Neuronal stem cell (in vitro differentiated cells): ENCODE data around the gene NEBL.

Experiments
- DNase-seq: peaks from one replicate; pipeline ENCODE4 v3.0.0-alpha.2; 2013; ENCODE audit warnings: low spot score
- H2AFZ ChIP-seq: one replicate; pipeline ENCODE4 v1.6.1; 2013; ENCODE audit warnings: mild to moderate bottlenecking, low read length, inconsistent platforms
- H2AK5ac ChIP-seq: 2 replicates; pipeline ENCODE4 v1.6.1; 2013; ENCODE audit warnings: low read depth, mild to moderate bottlenecking, inconsistent platforms, low read length, moderate library complexity, mixed read lengths
- H2BK120ac ChIP-seq: 2 replicates; pipeline ENCODE4 v1.6.1; 2013; ENCODE audit warnings: low read depth, mild to moderate bottlenecking, inconsistent platforms, low read length, moderate library complexity, mixed read lengths
- H2BK12ac ChIP-seq: one replicate; pipeline ENCODE4 v1.6.1; 2013; ENCODE audit warnings: low read length, inconsistent platforms
- H2BK15ac ChIP-seq: 2 replicates; pipeline ENCODE4 v1.6.1; 2013; ENCODE audit warnings: mild to moderate bottlenecking, low read length, inconsistent platforms, mixed read lengths
- H2BK5ac ChIP-seq: one replicate; pipeline ENCODE4 v1.6.1; 2013; ENCODE audit warnings: inconsistent platforms, mild to moderate bottlenecking, low read length, moderate library complexity
- H3K14ac ChIP-seq: one replicate; pipeline ENCODE4 v1.6.1; 2013; ENCODE audit warnings: low read length, inconsistent platforms
- H3K18ac ChIP-seq: 2 replicates; pipeline ENCODE4 v1.6.1; 2013; ENCODE audit warnings: low read length, inconsistent platforms
- H3K23ac ChIP-seq: 2 replicates; pipeline ENCODE4 v1.6.1; 2013; ENCODE audit warnings: low read depth, mild to moderate bottlenecking, mixed read lengths, low read length, inconsistent platforms; ENCODE audit not compliant: poor library complexity
- H3K27ac ChIP-seq: replicated peaks from 3 replicates; pipeline ENCODE4 v1.5.1; 2013; ENCODE audit warnings: low read length, inconsistent platforms
- H3K27me3 ChIP-seq, 3 experiments: 2 replicates each; pipeline ENCODE4 v1.6.1; 2013; ENCODE audit warnings: low read length in 3 of 3, mild to moderate bottlenecking in 2 of 3, inconsistent platforms in 1 of 3, low read depth in 1 of 3, mixed read lengths in 1 of 3, moderate library complexity in 1 of 3; ENCODE audit not compliant: control insufficient read depth in 3 of 3, insufficient read depth in 3 of 3
- H3K36me3 ChIP-seq, 2 donors: replicated peaks in 1 of 2; 2 replicates each; pipeline ENCODE4 v1.6.1; 2013; ENCODE audit warnings: low read length in 2 of 2; ENCODE audit not compliant: control insufficient read depth in 2 of 2, insufficient read depth in 2 of 2
- H3K4ac ChIP-seq: 2 replicates; pipeline ENCODE4 v1.6.1; 2013; ENCODE audit warnings: inconsistent platforms, mild to moderate bottlenecking, low read length, moderate library complexity
- H3K4me1 ChIP-seq, 2 donors: 1 replicate in 1 of 2; 2 replicates in 1 of 2; pipeline ENCODE4 v1.6.1; 2013; ENCODE audit warnings: low read length in 2 of 2, low read depth in 1 of 2; ENCODE audit not compliant: control insufficient read depth in 2 of 2, insufficient read depth in 1 of 2
- H3K4me2 ChIP-seq: one replicate; pipeline ENCODE4 v1.6.1; 2013; ENCODE audit warnings: mild to moderate bottlenecking, low read length, inconsistent platforms; ENCODE audit not compliant: insufficient read depth, poor library complexity, severe bottlenecking
- H3K4me3 ChIP-seq, 2 donors: 2 replicates each; pipeline ENCODE4 v1.5.1; 2013; ENCODE audit warnings: low read length in 2 of 2, mild to moderate bottlenecking in 2 of 2, inconsistent platforms in 1 of 2, moderate library complexity in 1 of 2
- H3K79me1 ChIP-seq: one replicate; pipeline ENCODE4 v1.6.1; 2013; ENCODE audit warnings: low read depth, mild to moderate bottlenecking, inconsistent platforms, low read length, moderate library complexity
- H3K9ac ChIP-seq: one replicate; pipeline ENCODE4 v1.6.1; 2013; ENCODE audit warnings: mild to moderate bottlenecking, low read depth, low read length, inconsistent platforms; ENCODE audit not compliant: poor library complexity
- H3K9me3 ChIP-seq, 2 donors: replicated peaks in 1 of 2; 2 replicates each; pipeline versions ENCODE3 to v1.6.1; 2013; ENCODE audit warnings: low read length in 2 of 2, mild to moderate bottlenecking in 2 of 2, inconsistent platforms in 1 of 2, low read depth in 1 of 2, mixed read lengths in 1 of 2, moderate library complexity in 1 of 2; ENCODE audit not compliant: control insufficient read depth in 2 of 2, insufficient read depth in 1 of 2
- H4K8ac ChIP-seq: one replicate; pipeline ENCODE4 v1.6.1; 2013; ENCODE audit warnings: low read depth, mild to moderate bottlenecking, inconsistent platforms, low read length, moderate library complexity
- H4K91ac ChIP-seq: one replicate; pipeline ENCODE4 v1.6.1; 2013; ENCODE audit warnings: low read length, low read depth, mild to moderate bottlenecking, inconsistent platforms; ENCODE audit not compliant: poor library complexity
- WGBS, 2 donors: extraction: QIAGEN DNeasy Blood & Tissue Kit; methylation state at CpG; one replicate each; pipeline ENCODE4 v1.1.7; 2013; ENCODE audit warnings: missing lambda C conversion rate in 2 of 2, mixed read lengths in 1 of 2; ENCODE audit not compliant: insufficient read length in 2 of 2, insufficient replicate concordance in 1 of 2; ENCODE audit errors: extremely low coverage in 2 of 2; 5-methylcytosine and 5-hydroxymethylcytosine counted together

The NEBL gene

GRCh38 chr10:20922033-20922432 is 24.9 kb upstream of the NEBL start:
- Histone ChIP-seq H3K79me1 (no peaks in the 10 kb centered on the region), H4K91ac (no peak overlapping the region), H2AFZ (no peak overlapping the region), H3K27me3 (no peaks in the 10 kb centered on the region), H2BK15ac (no peak overlapping the region), H2BK12ac (no peak overlapping the region), H3K4me1 (peaks cover 0 to 8% of the 10 kb centered on the region in 2 donors), H2BK5ac (no peak overlapping the region), H4K8ac (no peak overlapping the region), H3K36me3 (no peaks in the 10 kb centered on the region), H3K4ac (no peak overlapping the region), H2BK120ac (no peak overlapping the region), H2AK5ac (no peak overlapping the region), H3K4me2 (no peak overlapping the region), H3K14ac (no peak overlapping the region), H3K27ac (no peak overlapping the region), H3K9me3 (no peaks in the 10 kb centered on the region), H3K18ac (no peak overlapping the region), H3K9ac (no peak overlapping the region), H3K4me3 (no peak overlapping the region), H3K23ac (no peak overlapping the region)
- no peak for DNase-seq
- no CpG with 5 or more reads among the region's 4 CpGs for WGBS, 2 donors

GRCh38 chr10:20920061-20920460 is 22.9 kb upstream of the NEBL start:
- Histone ChIP-seq H2AK5ac (no peak overlapping the region), H3K9ac (no peak overlapping the region), H2BK12ac (no peak overlapping the region), H3K4ac (no peak overlapping the region), H2BK5ac (no peak overlapping the region), H3K23ac (no peak overlapping the region), H2AFZ (no peak overlapping the region), H3K18ac (no peak overlapping the region), H2BK15ac (no peak overlapping the region), H3K79me1 (no peaks in the 10 kb centered on the region), H3K36me3 (no peaks in the 10 kb centered on the region), H3K4me1 (peaks cover 0 to 2% of the 10 kb centered on the region in 2 donors), H3K4me3 (no peak overlapping the region), H4K8ac (no peak overlapping the region), H3K27me3 (no peaks in the 10 kb centered on the region), H4K91ac (no peak overlapping the region), H2BK120ac (no peak overlapping the region), H3K14ac (no peak overlapping the region), H3K9me3 (no peaks in the 10 kb centered on the region), H3K27ac (no peak overlapping the region), H3K4me2 (no peak overlapping the region)
- no peak for DNase-seq
- WGBS, 2 donors: no CpG with 5 or more reads among the region's 2 CpGs

GRCh38 chr10:20919481-20919880 is 22.4 kb upstream of the NEBL start:
- no peak overlapping the region for H2AFZ ChIP-seq
- no peak overlapping the region for H2BK120ac ChIP-seq
- H2BK12ac ChIP-seq: no peak overlapping the region
- no peaks in the 10 kb centered on the region for H3K79me1 ChIP-seq
- no peak overlapping the region for H3K23ac ChIP-seq
- DNase-seq: no peak
- H2AK5ac ChIP-seq: no peak overlapping the region
- no peak overlapping the region for H4K91ac ChIP-seq
- no peak overlapping the region for H3K4ac ChIP-seq
- no peak overlapping the region for H2BK15ac ChIP-seq
- no CpG with 5 or more reads among the region's 4 CpGs for WGBS, 2 donors
- no peak overlapping the region for H3K4me3 ChIP-seq
- no peak overlapping the region for H3K9ac ChIP-seq
- H3K36me3 ChIP-seq: no peaks in the 10 kb centered on the region
- H3K4me1 ChIP-seq: no peaks in the 10 kb centered on the region
- no peak overlapping the region for H2BK5ac ChIP-seq
- no peak overlapping the region for H4K8ac ChIP-seq
- no peak overlapping the region for H3K14ac ChIP-seq
- H3K27me3 ChIP-seq: no peaks in the 10 kb centered on the region
- H3K9me3 ChIP-seq: no peaks in the 10 kb centered on the region
- no peak overlapping the region for H3K4me2 ChIP-seq
- no peak overlapping the region for H3K27ac ChIP-seq
- H3K18ac ChIP-seq: no peak overlapping the region

- H3K4ac ChIP-seq: no peak overlapping the region
- H3K9me3 ChIP-seq: no peaks in the 10 kb centered on the region
- H3K4me1 ChIP-seq: peaks cover 0 to 2% of the 10 kb centered on the region in 2 donors
- H2AFZ ChIP-seq: no peak overlapping the region
- no peak overlapping the region for H2BK120ac ChIP-seq
- no peak for DNase-seq
- no peak overlapping the region for H3K27ac ChIP-seq
- H3K79me1 ChIP-seq: no peaks in the 10 kb centered on the region
- no peak overlapping the region for H3K4me3 ChIP-seq
- no peak overlapping the region for H3K23ac ChIP-seq
- H2BK12ac ChIP-seq: no peak overlapping the region
- no peaks in the 10 kb centered on the region for H3K27me3 ChIP-seq
- no peak overlapping the region for H3K4me2 ChIP-seq
- H4K91ac ChIP-seq: no peak overlapping the region
- no peak overlapping the region for H2BK5ac ChIP-seq
- H3K9ac ChIP-seq: no peak overlapping the region
- H3K36me3 ChIP-seq: no peaks in the 10 kb centered on the region
- no CpG with 5 or more reads among the region's 1 CpG for WGBS, 2 donors
- no peak overlapping the region for H4K8ac ChIP-seq
- H3K14ac ChIP-seq: no peak overlapping the region
- no peak overlapping the region for H2AK5ac ChIP-seq
- no peak overlapping the region for H2BK15ac ChIP-seq
- no peak overlapping the region for H3K18ac ChIP-seq
Observed at GRCh38 chr10:20916976-20917375, 19.9 kb upstream of the NEBL start.
